ENCODE data around the gene TINAG.

DNA sequence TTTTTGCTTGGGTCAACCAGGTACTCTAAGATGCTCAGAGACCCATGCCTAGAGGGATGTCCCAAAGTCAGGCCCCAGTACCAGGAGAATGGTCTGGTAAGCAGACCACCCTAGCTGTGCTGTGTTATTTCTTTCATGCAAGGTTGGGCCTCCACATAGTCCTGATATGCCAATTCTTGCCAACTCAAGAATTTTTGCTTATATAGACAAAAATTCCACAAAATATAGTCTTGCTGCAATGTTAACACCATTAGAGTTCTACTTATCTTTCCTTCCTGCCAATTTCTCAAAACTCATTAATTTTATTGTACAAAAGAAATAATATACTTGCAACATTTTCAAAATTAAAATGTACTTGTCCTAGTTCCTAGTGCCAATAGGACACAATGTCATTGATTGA is 33.9 kb upstream of the TINAG start:
- TF ChIP-seq EZH2 (IDR thresholded peaks at IDR 0.05; ENCODE audit: insufficient read depth, poor library complexity, severe bottlenecking) (no peak), EZH2phosphoT487 (IDR thresholded peaks at IDR 0.05; ENCODE audit: insufficient read depth, low read depth) (no peak)
